Bronchial epithelial cell (primary cell): ENCODE results near the gene KIAA1958. TPM values are rescaled to one million over a fixed set of nuclear protein-coding genes. Genes with fewer than 3 reads are reported as not detected.

Source experiments
- DNase-seq: peaks from one replicate; pipeline ENCODE4 v3.0.0-alpha.2; 2010; ENCODE audit warnings: low read depth
- FAIRE-seq: peaks from 2 replicates; lab custom pipeline; 2011; peaks lifted over from hg19 to GRCh38; lab: Jason Lieb, UNC
- H3K27me3 ChIP-seq: 2 replicates; pipeline ENCODE4 v1.5.1; 2011; ENCODE audit warnings: low read length; ENCODE audit not compliant: control insufficient read depth, insufficient read depth
- H3K36me3 ChIP-seq: 2 replicates; pipeline ENCODE4 v1.5.1; 2011; ENCODE audit warnings: low read length; ENCODE audit not compliant: control insufficient read depth, insufficient read depth
- H3K4me3 ChIP-seq: 2 replicates; pipeline ENCODE4 v1.5.1; 2011; ENCODE audit warnings: mild to moderate bottlenecking, low read depth, low read length, control low read depth
- CTCF ChIP-seq: IDR thresholded peaks from 2 replicates; pipeline ENCODE4 v1.5.1; 2011; ENCODE audit warnings: mild to moderate bottlenecking, moderate library complexity, low read length, control low read depth, inconsistent platforms; ENCODE audit not compliant: insufficient read depth, severe bottlenecking
- total RNA-seq: library from RNA; depleted of rRNA; stranded (reverse); fragments of >200 nt; gene quantifications from 2 replicates; pipeline ENCODE4 v1.2.1, GENCODE V29; 2014

Gene KIAA1958
- total RNA-seq, 1 donor from 2014 or later, result 1.8 TPM

DNA sequence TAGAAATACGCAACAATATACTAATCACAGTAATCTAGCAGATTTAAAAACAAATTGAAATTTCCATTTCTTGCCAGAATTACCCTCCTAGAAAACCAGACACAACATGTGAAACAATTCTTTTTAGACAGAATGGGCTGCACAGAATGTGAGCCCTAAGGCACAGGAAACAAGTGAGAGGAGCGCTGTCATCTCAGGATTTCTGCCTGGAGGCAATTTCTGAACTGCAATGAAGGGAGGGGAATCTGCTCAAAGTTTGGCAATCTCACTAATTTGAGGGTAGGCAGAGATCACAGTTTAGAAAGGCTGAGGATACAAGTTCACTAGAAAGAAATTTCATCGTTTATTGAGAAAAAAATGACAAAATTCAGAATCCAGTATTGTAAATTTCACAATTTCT lies 161.0 kb downstream of the KIAA1958 start:
- Histone ChIP-seq H3K36me3 (no peaks in the 10 kb centered on the region), H3K4me3 (no peak overlapping the region), H3K27me3 (no peaks in the 10 kb centered on the region)
- FAIRE-seq, result no peak
- no peak for TF ChIP-seq CTCF
- DNase-seq, result peak; percentile 9

GRCh38 chr9:112648624-112649023 lies 162.0 kb downstream of the KIAA1958 start:
- DNase-seq (no peak), FAIRE-seq (no peak)
- TF ChIP-seq CTCF, result no peak
- H3K4me3 ChIP-seq, result no peak overlapping the region
- H3K36me3 ChIP-seq, result no peaks in the 10 kb centered on the region
- no peaks in the 10 kb centered on the region for H3K27me3 ChIP-seq

DNA sequence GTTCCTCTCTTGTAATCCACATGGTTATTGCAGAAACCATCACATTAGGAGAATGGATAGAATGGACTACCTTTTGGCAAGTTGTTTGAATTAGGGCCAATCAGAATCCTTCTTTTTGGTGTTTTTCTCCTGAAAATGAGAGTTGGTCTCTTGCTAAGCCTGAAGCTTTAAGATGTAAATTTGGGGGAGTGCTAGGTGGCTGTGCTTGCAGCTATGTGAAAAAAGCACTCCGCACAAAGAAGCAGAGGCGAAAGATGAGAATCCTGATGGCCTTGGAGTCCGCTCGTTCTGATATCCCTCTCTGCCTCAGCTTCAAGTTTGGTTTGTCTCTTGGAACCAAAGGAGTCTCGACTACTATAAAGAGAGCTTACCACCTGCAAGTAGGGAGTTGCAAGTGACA lies 167.7 kb downstream of the KIAA1958 start:
- TF ChIP-seq CTCF, result no peak
- Histone ChIP-seq H3K4me3 (no peak overlapping the region), H3K27me3 (no peaks in the 10 kb centered on the region), H3K36me3 (no peaks in the 10 kb centered on the region)
- DNase-seq, result no peak
- FAIRE-seq, result no peak

- TF ChIP-seq CTCF, result no peak
- FAIRE-seq (peak; percentile 18), DNase-seq (no peak)
- Histone ChIP-seq H3K4me3 (no peak overlapping the region), H3K27me3 (no peaks in the 10 kb centered on the region), H3K36me3 (no peaks in the 10 kb centered on the region)
These were observed 169.0 kb downstream of the KIAA1958 start for GRCh38 chr9:112655668-112656067.

DNA sequence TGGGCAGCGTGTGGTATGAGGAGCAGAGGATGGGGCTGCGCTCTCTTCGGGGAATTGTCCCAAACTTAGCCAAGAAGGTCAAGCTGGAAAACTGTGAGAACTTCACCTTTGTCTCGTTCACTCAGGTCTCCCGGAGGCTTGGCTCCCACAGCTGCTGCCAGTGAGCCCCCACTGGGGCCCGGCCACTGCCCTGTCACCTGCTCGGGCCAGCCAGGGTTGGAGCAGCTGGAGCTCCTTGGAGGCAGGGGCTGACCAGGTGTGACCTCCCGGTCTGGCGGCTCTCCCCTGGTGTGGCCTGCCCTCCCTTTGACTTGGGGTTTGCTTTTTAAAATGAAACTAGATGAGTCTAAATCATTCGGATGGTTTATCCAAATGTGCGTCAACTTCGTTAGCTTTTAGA lies 173.3 kb downstream of the KIAA1958 start:
- no peak overlapping the region for H3K4me3 ChIP-seq
- DNase-seq, result no peak
- no peaks in the 10 kb centered on the region for H3K27me3 ChIP-seq
- no peak for FAIRE-seq
- no peak for TF ChIP-seq CTCF
- no peaks in the 10 kb centered on the region for H3K36me3 ChIP-seq

DNA sequence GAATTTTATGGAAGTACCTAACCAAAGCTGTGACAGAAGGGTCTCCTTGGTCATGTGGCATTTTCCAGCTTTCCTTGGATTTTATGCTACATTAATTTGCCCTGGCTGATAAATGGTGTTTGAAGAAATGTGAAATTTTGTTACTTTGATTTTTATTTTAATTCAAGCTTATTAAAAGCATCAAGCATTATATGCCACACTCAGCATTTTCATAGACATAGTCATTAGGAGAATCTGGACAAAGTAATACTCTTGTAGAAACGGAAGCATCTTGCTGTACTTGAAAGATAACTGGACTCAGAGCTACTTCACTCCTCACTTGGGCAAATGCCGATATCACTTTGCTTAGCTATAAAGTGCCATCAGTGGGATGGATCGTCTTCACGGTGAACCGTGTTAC lies 177.1 kb downstream of the KIAA1958 start:
- Histone ChIP-seq H3K4me3 (no peak overlapping the region), H3K27me3 (no peaks in the 10 kb centered on the region), H3K36me3 (no peaks in the 10 kb centered on the region)
- DNase-seq (no peak), FAIRE-seq (no peak)
- TF ChIP-seq CTCF, result no peak
